HG03064 (cell line): Measurements from ENCODE around the gene RNF182.
"Not testable (repeated sequence)": the region's sequence is repeated elsewhere in the genome, so short reads cannot be mapped to it uniquely, and the experiment has no call there.

Experiments used
- ATAC-seq: cut with Tn5 transposase; IDR thresholded peaks from one replicate; pipeline ENCODE4 v1.9.1; 2021; ENCODE audit warnings: low read depth; ENCODE audit not compliant: unreplicated experiment

Gene RNF182, protein sequence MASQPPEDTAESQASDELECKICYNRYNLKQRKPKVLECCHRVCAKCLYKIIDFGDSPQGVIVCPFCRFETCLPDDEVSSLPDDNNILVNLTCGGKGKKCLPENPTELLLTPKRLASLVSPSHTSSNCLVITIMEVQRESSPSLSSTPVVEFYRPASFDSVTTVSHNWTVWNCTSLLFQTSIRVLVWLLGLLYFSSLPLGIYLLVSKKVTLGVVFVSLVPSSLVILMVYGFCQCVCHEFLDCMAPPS

DNA sequence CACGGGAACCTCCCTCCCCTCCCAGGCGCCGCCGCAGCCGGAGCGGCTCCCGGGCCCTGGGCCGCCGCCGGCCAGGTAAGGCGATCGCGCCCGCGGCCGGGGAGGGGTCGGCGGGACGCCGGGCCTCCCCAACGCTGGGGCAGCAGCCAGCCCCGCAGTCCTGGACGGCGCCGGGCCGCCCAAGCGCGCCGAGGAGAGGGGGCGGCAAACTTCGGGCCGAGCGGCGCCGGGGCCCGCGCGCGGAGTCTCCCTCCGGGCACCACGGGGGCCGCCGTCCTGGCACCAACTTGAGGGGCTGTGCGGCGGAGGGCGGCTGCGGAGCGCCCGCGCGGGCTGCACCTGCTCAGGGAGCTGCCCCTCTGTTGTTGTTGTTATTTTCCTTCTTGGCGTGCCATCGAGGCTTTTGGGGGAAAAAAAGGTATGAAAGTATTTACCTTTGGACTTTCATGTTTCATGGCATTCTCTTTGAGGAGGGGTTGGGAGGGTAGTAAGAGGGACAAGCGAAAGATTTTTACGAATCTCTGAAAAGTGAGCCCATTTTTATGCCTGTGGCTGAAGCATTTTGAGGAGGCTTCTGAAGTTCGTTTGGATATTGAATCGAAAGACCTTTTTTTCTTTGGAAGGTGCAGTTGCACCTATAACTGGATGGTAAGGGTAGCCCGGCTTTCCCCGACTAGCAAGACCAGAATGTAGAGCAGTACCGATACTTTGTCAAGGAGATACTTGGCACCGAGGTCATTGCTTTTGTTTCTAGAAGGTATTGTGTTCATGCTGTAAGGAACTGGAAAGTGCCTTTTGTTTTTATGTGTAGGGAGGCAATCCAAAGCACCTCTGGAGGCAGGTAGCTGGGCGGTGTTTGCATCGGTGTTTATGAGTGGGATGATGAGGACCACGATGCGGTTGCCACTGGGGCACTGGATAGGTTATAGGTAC is at the start of gene RNF182:
Gene RNF182, plus strand, starts transcription at position 4 of the 933 bp plus-strand sequence. CDS start 52,168 bp downstream, outside the sequence.
- no peak for ATAC-seq

DNA sequence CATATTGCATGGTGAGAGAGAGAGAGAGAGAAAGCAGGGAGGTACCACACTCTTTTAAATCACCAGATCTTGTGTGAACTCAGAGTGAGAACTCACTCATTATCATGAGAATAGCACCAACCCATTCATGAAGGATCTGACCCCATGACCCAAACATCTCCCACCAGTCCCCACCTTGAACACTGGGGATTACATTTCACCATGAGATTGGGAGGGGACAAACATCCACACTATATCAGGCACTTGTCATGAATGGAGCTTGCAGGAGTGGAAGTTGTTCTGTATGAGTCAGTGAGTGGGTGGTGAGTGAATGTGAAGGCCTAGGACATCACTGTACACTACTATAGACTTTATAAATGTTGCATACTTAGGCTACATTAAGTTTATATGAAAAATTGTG is 47.7 kb upstream of the RNF182 start:
- ATAC-seq = no peak

DNA sequence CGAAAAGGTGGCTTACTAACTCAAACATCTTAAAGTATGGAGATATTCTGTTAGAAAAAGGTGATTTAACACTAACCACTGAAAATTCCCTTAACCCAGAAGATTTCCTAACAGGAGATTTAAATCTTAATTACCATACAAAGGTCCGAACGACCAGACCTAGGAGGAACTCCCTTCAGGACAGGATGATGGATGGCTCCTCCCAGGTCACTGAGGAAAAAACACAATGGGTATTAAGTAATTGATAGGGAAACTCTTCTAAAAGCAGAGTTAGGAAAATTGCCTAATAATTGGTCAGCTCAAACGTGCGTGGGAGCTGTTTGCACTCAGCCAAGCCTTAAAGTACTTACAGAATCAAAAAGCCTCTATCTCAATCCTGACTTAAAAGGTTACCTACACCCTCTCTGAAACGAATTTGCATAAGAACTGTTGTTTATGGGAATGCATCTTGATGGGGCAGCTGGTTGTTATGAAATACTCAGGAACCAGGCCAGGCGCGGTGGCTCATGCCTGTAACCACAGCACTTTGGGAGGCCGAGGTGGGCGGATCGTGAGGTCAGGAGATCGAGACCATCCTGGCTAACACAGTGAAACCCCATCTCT is 44.6 kb upstream of the RNF182 start:
- ATAC-seq = not testable (repeated sequence)

DNA sequence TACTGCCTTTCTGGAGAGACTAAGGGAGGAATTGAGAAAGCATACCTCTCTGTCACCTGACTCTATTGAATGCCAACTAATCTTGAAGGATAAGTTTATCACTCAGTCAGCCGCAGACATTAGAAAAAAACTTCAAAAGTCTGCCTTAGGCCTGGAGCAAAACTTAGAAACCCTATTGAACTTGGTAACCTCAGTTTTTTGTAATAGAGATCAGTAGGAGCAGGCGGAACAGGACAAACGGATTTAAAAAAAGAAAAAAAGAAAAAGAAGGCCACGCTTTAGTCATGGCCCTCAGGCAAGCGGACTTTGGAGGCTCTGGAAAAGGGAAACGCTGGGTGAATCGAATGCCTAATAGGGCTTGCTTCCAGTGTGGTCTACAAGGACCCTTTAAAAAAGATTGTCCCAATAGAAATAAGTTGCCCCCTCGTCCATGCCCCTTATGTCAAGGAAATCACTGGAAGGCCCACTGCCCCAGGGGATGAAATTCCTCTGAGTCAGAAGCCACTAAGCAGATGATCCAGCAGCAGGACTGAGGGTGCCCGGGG is 43.1 kb upstream of the RNF182 start:
- no peak for ATAC-seq

DNA sequence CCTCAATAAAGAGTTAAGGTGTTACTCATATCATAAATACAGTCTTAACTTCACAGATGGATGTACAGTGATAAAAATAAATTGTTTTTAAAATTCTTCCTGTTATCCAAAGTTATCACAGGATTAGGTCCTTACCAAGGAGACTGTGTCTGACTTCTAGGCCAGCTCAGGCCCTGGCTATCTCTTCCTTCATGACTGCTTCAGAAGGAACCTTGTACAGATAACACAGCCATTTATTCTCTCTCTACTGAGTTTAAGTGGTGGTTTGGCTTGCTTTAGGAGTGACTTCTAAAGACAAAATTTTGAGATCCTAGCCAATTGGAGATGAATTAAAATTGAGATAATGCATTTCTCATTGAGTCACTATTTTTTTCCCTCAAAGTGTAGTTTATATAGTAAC is 40.8 kb upstream of the RNF182 start:
- ATAC-seq = no peak

DNA sequence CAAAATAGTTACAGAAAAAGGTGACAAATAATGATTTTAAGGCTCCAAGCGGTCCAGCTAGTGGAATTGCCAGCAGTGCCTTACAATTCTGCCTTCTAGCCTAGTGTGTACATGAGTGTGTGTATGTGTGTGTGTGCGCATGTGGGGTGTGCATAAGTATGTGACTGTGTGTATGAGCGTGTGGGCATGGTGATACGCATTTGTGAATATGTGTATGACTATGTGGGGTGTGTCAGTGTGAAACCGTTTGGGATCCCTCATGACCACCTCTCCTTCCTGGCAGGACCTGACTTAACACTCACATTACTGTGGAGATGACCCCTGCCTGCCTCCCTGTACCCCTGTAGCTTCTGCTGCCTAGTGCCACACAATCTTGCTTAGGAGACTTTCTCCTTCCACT is 40.4 kb upstream of the RNF182 start:
- ATAC-seq = no peak

DNA sequence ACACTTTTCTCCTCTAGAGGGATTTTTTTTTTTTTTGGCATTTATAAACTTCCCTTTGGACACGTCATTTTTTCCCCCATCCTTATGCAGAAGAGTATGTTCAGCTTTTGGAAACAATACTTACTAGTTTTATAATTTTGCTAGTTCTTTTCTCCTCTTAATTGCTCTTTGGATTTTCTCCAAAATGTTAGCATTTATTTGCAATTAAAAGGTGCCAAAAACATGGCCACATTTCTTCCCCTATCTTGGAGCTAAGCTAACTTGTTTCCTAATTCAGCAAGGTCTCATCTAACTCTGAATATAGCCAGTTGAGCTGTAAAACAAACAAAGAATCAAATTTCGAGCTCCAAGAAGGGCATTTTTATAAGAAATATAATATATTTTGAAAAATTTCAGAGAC is 39.2 kb upstream of the RNF182 start:
- no peak for ATAC-seq

DNA sequence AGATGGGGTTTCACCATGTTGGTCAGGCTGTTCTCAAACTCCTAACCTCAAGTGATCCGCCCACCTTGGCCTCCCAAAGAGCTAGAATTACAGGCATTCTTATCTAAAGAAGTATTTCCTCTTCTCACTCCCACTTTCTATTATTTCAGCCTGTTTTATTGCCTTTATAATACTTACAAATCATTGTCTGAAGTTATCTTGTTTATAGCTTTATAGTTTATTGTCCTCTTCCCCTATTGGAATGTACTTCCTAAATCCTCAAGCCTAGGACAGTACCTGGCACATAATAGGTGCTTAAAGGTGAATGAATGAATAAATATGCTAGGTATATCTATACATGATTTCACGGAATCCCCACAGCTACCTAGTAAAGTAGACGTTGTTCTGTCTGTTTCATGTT is 37.8 kb upstream of the RNF182 start:
- no peak for ATAC-seq

DNA sequence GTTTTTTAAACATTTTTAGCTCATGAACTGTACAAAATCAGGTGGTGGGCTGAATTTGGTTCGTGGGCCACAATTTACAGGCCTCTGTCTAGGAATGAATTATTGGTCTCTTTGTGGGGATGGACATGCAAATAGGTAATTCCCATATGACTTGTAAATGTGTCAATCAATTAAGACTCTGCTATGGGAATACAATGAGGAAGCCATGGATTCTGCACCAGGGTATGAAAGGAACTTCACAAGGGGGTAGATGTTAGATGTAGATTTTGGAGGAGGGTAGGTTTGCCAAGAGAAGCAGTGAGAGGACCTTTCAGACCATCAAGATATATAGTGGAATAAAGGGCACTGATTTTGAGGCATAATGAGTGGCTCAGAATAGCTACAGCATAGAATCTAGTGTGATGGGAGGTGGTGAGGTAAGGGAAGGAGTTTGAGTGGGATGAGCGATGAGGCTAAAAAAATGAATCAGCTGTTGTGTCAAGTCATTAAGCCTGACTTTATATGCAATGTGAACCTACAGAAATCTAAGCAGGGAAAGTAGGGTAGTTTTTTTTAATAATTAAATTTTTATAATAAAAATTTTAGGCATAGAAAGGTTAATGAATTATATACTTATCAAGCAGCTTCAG is 32.6 kb upstream of the RNF182 start:
- ATAC-seq = no peak

DNA sequence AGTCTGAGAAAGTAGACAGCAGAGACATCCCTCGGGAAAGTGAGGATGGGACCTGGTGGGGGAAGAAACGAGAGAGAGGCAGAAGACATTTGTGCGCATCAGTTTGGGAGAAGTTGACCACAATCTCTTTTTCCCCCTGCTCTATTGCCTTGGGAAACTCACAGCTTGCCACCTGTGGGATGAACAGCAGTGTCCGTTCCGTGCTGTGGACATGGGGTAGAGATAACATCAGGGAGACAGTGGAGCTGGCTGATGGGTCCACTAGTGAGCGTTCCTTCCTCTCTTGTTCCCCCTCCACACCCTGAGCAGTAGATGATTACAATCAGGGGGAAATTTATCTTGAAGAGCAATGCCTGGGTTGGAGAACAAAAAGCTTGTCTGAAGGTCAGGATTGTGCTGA is 21.8 kb upstream of the RNF182 start:
- ATAC-seq = no peak

DNA sequence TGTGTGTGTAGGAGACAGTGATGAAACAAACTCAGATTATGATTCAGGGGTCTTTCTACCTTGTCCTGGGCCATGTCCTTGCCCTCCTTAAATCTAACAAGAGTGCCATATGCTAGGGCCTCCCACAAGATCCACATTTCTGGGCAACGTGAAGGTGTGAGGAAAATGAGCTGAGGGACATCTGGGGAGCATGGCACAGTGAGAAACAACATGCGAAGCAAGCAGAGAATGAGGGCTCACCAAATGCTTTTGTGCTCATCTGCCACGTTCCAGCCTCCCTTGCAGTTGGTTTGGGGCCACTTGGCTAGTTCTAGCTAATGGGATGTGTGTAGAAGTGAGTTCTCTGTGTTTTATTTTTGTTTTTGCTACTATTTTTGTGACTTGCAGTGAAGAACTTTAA is 21.4 kb upstream of the RNF182 start:
- ATAC-seq = no peak

DNA sequence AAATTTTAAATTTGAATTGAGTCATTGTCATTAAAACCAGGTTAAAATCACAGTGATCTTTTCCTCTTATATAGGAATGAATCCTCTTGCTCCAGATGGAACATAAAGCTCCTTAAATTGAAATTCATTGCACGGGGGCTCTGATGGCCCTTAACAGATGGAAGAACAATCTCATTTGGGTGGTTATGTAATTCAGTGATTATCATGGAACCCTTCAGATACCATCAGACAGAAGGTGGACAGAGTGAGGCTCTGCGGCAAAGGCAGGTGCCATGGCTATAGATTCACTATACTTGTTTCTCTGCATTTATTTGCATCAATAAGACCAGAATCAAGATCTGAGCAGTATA is 17.8 kb upstream of the RNF182 start:
- no peak for ATAC-seq

DNA sequence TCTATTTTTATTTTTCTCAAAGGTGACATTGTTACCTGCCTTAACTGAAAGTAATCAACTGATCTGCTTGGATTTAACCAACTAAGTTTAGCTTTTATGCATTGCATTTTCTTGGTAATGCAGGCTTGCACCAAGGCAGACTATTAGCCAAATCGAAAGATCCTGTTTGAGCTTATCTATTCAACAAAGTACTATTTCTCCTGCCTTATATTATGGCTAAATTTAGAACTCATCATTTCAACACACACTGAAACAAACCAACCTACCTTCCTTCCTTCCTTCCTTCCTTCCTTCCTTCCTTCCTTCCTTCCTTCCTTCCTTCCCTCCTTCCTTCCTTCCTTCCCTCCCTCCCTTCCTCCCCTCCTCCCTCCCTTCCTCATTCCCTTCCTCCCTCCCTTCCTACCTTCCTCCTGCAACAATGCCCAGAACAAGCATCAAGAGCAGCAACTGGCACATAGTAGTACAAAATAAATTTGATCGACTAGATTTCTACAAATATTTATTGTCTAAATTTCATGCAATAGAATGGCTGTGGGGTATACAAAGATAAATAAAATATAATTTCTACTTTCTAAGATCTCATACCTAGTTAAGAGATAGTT is 17.0 kb upstream of the RNF182 start:
- no peak for ATAC-seq

DNA sequence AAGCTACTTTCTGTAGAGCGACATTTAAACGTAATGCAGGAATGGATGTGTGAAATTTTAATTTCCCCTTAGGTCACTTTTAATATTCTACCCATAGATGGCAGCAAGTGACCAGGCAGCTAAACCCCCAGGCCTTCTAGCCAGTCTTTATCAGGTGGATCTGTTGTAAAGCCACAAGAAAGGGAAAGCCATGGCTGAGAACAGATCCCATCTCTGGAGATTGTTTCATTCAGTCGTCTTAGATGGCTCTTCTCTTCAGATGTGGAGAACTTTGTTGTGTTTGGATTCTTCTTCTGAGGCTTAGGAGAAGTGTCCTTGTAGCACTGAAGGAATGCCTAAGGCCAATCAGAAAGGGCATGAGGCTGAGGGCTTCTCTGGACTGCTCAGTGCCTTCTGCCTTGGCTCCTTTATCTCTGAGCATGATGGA is 15.8 kb upstream of the RNF182 start:
- ATAC-seq = no peak

DNA sequence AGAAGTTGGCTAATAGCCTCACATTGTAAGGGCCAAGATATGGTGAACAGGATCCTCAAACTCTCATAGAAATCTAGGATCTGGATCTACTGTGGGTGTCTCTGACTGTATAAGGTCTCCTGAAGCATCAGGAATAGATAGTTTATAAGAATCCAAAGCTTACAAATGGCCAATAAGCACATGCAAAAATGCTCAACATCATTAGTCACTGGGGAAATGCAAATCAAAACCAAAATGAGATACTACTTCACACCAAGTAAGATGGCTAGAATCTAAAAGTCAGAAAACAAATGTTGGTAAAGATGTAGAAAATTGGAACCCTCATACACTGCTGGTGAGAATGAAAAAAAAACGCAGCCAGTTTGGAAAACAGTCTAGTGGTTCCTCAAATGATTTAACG is 14.3 kb upstream of the RNF182 start:
- no peak for ATAC-seq

DNA sequence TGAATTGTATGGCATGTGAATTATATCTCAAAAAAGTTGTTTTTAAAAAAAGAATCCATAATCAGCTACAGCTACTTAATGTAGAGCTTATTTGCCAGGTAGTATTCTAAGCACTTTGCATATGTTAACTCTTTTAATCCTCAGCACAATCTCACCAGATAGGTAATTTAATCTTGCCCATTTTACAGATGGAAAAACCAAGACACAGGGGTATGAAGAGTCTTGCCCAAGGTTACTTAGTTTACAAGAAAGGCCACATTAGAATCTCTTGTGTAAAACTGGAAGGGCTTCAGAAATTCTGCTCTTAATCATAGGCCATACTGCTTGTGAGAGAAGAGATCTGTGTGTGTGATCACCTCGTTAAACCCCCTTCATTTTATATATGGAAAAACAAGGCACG is 13.4 kb upstream of the RNF182 start:
- no peak for ATAC-seq

DNA sequence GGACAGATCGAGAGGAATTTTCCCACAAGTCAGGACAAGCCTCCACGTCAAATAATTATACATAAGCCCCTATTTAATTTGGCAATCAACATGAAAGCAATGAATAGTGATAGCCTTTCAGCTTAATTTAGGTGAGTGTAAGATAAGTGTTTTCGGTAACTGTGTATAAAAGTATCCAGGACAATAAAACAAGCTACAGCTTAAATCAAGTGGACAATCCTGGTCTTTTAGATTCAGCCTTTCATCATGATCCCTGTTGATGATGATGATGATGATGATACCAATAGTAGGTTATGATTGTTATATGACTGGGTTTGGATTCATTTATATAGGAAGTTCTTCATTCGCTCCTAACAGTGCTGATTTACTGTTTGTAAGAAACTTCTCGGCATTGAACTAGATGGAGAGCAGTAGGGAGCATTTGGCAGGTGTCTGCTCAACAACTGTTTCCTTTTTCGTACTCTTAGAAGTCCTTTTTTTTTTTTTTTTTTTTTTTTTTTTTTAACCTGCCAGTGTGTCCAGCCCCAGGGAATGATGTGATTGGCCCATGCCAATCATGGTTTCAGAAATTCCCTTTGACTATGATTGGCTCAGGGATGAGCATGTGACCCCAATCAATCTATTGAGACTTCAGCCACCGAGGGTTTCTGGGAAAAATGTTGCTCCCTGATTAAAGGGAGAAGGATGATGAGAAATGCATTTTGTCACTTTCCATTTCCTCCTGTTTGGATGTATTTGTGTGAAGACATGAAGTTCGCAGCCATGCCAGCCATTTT is 11.3 kb upstream of the RNF182 start:
- no peak for ATAC-seq

DNA sequence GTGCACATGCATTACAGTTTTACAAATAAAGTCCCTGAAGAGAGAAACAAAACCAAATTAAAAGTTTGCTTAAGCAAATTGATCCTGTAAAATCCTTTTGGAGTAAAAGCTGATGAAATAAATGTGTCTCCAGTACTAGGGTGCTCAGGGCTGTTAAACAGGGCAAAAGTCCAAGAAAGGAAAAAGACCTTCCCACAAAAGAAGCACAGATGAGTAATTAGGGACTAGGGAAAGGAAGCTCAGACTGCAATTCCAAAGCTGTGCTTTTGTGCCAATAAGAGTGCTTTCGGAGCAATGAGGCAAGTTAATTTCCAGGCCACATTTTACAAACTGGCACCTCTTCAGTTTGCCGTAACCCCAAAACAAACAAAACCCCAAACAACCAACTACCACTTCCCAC is 10.4 kb upstream of the RNF182 start:
- no peak for ATAC-seq

DNA sequence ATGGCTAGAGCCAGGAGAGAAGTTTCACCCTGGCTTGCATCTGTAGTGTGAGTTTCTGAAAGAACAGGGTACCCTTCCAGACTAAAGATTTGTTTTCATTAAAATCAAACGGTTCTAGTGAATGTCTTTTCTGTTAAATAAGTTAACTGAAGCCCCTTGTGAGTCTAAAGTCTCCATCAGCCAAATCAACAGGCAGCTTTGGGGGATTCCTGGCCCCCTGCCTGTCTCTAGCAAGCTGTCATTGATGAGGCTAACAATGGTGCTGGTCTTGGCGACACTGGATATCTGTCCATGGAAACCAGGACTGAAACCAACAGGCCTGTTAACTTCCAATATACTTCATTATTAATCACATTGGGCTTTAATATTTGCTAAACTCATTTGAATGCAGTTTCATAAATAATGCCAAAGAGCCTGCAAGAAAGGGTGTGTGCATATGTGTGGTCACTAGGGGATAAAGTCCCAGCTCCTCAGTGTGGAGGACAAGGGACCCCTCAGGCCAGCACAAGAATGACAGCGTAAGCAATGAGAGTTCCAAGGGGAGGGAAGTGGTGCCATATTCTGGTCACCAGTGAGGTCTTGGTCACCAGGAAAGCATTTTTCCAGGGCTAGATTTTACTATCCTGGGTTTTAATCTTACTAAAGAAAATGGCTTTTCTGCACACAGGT is 9.1 kb upstream of the RNF182 start:
- ATAC-seq = no peak
